Measurements from ENCODE around the gene SLC23A1.

DNA sequence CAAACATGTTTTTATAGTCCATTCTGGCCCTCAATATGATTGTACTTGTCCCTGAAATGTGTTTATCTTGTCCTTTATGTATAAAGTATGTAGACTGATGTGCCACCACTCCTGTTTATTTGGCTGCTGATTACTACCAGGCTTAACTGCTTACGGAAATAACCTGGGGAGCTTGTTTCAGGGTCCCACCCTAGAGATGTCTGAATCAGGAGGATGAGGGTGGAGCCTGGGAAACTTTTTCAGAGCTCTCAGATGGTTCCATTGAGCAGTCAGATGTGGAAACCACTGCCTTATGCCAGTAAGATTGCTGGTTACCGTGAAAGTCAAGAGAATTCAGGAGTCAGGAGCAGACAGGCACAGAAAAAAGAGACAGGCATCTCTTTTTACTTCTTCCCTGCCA is 19.2 kb downstream of the SLC23A1 start:
- no peak for TF ChIP-seq POLR2A (IDR thresholded peaks at IDR 0.05)
- TF ChIP-seq, protein P1, sequence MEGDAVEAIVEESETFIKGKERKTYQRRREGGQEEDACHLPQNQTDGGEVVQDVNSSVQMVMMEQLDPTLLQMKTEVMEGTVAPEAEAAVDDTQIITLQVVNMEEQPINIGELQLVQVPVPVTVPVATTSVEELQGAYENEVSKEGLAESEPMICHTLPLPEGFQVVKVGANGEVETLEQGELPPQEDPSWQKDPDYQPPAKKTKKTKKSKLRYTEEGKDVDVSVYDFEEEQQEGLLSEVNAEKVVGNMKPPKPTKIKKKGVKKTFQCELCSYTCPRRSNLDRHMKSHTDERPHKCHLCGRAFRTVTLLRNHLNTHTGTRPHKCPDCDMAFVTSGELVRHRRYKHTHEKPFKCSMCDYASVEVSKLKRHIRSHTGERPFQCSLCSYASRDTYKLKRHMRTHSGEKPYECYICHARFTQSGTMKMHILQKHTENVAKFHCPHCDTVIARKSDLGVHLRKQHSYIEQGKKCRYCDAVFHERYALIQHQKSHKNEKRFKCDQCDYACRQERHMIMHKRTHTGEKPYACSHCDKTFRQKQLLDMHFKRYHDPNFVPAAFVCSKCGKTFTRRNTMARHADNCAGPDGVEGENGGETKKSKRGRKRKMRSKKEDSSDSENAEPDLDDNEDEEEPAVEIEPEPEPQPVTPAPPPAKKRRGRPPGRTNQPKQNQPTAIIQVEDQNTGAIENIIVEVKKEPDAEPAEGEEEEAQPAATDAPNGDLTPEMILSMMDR (IDR thresholded peaks at IDR 0.05), result no peak

All from uterus (tissue), 2 donors.